Breast epithelium (tissue), 3 donors: ENCODE results near the gene CCDC148.

ENCODE experiments used
- POLR2A ChIP-seq: fragments of 450-650 bp; IDR thresholded peaks from one replicate; pipeline ENCODE4 v1.6.1; 2016; ENCODE audit warnings: antibody characterized with exemption, mild to moderate bottlenecking, moderate library complexity
- TF ChIP-seq, protein P1 (sequence below), 3 donors: fragments of 450-650 bp; IDR thresholded peaks; one replicate each; pipeline ENCODE4 v1.5.1; 2016 to 2017; ENCODE audit warnings: antibody characterized with exemption in 3 of 3, mild to moderate bottlenecking in 3 of 3, moderate library complexity in 3 of 3

DNA sequence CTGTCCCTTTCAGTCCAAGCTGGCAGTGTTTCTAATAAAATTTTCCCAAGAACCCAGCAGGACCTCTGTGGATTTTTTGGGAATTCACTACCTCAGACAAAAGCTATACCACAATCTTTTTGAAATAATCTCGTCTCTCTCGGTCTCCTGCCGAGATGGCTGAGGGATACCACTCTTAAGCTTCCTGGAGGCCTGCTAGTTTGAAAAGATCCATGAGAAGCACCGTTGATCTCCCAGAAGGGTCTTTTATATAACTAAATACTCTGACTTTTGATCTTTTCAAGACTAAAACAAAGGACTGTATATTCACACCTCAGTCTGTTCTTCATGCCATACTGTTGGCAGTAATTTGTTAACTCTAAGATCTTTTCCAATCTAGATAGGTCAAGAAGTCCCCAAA is 213.2 kb downstream of the CCDC148 start:
- TF ChIP-seq, protein P1, sequence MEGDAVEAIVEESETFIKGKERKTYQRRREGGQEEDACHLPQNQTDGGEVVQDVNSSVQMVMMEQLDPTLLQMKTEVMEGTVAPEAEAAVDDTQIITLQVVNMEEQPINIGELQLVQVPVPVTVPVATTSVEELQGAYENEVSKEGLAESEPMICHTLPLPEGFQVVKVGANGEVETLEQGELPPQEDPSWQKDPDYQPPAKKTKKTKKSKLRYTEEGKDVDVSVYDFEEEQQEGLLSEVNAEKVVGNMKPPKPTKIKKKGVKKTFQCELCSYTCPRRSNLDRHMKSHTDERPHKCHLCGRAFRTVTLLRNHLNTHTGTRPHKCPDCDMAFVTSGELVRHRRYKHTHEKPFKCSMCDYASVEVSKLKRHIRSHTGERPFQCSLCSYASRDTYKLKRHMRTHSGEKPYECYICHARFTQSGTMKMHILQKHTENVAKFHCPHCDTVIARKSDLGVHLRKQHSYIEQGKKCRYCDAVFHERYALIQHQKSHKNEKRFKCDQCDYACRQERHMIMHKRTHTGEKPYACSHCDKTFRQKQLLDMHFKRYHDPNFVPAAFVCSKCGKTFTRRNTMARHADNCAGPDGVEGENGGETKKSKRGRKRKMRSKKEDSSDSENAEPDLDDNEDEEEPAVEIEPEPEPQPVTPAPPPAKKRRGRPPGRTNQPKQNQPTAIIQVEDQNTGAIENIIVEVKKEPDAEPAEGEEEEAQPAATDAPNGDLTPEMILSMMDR (IDR thresholded peaks at IDR 0.05) = no peak
- no peak for TF ChIP-seq POLR2A
